ENCODE data around the gene TMEM258. TPM values are rescaled to one million over a fixed set of nuclear protein-coding genes. Genes with fewer than 3 reads are reported as not detected.

Gene TMEM258
- total RNA-seq, 2 experiments from 2014 or later: 154 to 163 TPM

DNA sequence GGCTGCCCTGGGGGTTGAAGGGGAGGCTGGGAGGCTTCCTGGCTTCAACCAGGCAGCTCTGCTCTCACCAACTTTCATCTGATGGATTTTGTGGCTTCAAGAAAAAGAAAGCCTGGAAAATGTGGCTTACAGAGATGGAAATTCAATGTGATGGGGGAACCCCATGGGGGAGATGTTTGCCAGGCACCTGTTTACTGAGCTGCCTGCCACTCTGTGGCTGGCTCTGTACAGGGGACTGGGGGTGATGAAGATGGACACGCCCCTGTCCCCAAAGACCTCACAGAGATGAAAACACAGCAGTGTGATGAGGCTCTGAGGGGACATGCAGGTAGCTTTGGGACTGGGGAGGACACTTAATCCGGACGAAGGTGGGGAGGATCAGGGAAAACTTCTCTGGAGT lies 10.1 kb downstream of the TMEM258 start:
- H3K27me3 Mint-ChIP-seq (ENCODE audit: low read depth): peaks cover 6% of the 10 kb centered on the region
- POLR2A ChIA-PET: interaction anchor here (1.1 to 1.5 kb wide), 2 partner anchors 10 to 33 kb away, joined by 4 to 7 read pairs; partner anchors contain the start of genes FEN1 and TMEM258
- CTCF ChIA-PET: interaction anchor here (1.1 to 1.4 kb wide), 2 partner anchors 15 to 29 kb away, joined by 3 to 4 read pairs; no protein-coding TSS in a partner anchor

DNA sequence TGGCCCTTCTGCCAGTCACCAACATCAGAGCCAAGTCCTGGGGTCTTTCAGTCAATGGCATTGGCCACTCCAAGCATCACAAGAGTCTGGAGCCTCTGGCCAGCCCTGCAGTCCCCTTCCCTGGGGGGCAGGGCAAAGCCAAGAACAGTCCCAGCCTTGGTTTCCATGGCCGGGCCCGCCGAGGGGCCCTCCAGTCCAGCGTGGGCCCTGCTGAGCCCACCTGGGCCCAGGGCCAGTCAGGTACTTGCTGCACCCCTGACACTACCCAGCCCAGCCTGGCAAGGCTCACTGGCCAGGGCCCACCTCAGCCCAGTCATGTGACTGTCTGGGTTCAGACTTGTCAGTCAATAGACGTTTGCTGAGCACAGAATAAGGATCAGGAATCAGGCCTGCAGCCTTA lies 10.8 kb downstream of the TMEM258 start:
- no peak overlapping the region for H3K27ac Mint-ChIP-seq
- H3K4me3 Mint-ChIP-seq: no peak overlapping the region
- no peak for ATAC-seq
- peaks cover 6% of the 10 kb centered on the region for H3K27me3 Mint-ChIP-seq (ENCODE audit: low read depth)
- H3K4me1 Mint-ChIP-seq (ENCODE audit: low read depth): peaks cover 11% of the 10 kb centered on the region
- POLR2A ChIA-PET: interaction anchor here (1.1 to 1.5 kb wide), 2 partner anchors 10 to 34 kb away, joined by 4 to 7 read pairs; partner anchors contain the start of genes FEN1 and TMEM258
- H3K36me3 Mint-ChIP-seq (ENCODE audit: low read depth): peaks cover 9% of the 10 kb centered on the region
- H3K9me3 Mint-ChIP-seq (ENCODE audit: insufficient read depth): no peaks in the 10 kb centered on the region
- no peak for DNase-seq
- CTCF ChIA-PET: interaction anchor here (1.4 to 1.8 kb wide), 2 partner anchors 28 to 48 kb away, joined by 3 to 4 read pairs; no protein-coding TSS in a partner anchor

More for the DNA sequence above, 10.1 kb downstream of the TMEM258 start:
- no peak overlapping the region for H3K4me3 Mint-ChIP-seq
- H3K4me1 Mint-ChIP-seq (ENCODE audit: low read depth): peaks cover 4% of the 10 kb centered on the region
- no peak for ATAC-seq
- H3K9me3 Mint-ChIP-seq (ENCODE audit: insufficient read depth): no peaks in the 10 kb centered on the region
- DNase-seq: no peak
- H3K36me3 Mint-ChIP-seq (ENCODE audit: low read depth): peaks cover 9% of the 10 kb centered on the region
- no peak overlapping the region for H3K27ac Mint-ChIP-seq

DNA sequence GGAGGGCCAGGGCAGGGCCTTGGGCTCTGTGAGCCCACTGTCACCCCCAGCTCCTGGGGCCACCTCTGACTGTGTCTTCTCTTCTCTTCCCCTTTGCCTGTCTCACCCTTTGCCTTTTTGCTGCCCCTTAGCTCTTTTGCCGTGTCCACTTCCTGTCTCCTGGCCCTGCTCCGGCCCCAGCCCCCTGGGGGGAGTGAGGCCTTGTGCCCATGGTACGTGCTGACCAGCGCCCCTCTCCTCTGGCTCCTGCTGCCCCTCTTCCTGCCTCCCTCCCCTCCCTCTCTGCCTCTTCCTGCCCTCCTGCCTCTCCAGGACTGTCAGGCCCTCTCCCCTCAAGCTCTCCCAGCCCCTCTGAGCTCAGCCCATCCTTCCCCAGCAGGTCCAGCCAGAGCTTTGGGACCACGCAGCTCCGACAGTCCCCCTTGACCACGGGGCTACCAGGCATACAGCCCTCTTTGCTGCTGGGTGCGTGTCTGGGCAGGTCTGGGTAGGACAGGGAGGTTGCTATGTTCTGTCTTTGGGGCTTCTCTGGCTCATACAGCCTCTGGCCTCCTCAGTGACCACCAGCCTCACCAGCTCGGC lies 11.7 kb downstream of the TMEM258 start:
- no peak for DNase-seq
- H3K4me1 Mint-ChIP-seq (ENCODE audit: low read depth): peaks cover 13% of the 10 kb centered on the region
- CTCF ChIA-PET: interaction anchor here (1.1 to 2.5 kb wide), 5 partner anchors 8 to 47 kb away, joined by 3 to 11 read pairs (median 4); no protein-coding TSS in a partner anchor
- POLR2A ChIA-PET: no interaction called here
- peaks cover 6% of the 10 kb centered on the region for H3K36me3 Mint-ChIP-seq (ENCODE audit: low read depth)
- no peak overlapping the region for H3K4me3 Mint-ChIP-seq
- ATAC-seq: no peak
- peaks cover 6% of the 10 kb centered on the region for H3K27me3 Mint-ChIP-seq (ENCODE audit: low read depth)
- no peaks in the 10 kb centered on the region for H3K9me3 Mint-ChIP-seq (ENCODE audit: insufficient read depth)
- H3K27ac Mint-ChIP-seq: peak overlapping the region; percentile 34

DNA sequence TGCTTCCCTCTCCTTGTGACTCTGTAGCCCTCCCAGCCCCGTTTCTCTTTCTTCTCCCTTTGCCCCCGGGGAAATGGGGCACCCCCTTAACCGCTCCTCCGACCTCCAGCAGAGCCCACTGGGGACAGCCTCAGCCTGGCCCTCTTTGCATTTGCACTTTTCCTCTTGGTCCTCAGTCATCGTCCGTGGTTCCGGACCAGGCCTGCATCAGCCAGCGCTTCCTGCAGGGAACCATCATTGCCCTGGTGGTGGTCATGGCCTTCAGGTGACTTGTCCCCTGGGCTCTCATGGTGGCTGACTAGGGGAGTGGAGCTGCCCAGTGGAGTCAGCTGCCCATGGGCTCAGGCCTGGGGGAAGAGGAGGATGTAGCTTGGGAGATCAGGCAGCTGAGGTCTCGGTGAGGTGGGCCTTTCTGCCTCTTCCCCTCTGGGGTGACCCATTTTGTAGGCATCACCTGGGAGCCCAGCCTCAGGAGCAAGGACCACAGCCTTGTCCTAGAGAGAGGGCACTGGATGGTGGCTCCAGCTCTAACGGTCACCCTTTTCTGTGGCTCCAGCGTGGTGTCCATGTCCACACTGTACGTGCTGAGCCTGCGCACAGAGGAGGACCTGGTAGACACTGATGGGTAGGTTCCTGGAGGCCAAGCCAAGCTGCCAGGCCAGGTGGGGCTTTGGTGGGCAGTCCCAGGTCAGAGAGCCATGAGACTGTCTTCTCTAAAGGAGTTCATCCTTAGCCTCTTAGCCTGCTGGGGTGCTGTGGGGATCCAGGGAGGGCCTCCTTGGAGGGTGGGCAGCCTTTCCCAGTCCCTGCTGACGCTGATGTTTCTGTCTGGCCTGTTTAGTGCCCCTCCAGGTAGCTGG lies 12.5 kb downstream of the TMEM258 start:
- Mint-ChIP-seq H3K9me3 (ENCODE audit: insufficient read depth) (no peaks in the 10 kb centered on the region), H3K4me1 (ENCODE audit: low read depth) (peaks cover 15% of the 10 kb centered on the region), H3K36me3 (ENCODE audit: low read depth) (peaks cover 2% of the 10 kb centered on the region), H3K27me3 (ENCODE audit: low read depth) (peaks cover 9% of the 10 kb centered on the region), H3K4me3 (no peak overlapping the region), H3K27ac (no peak overlapping the region)
- ATAC-seq (no peak), DNase-seq (no peak)
- CTCF ChIA-PET: interaction anchor here (1.1 to 2.5 kb wide), 6 partner anchors 9 to 47 kb away, joined by 3 to 11 read pairs (median 4); no protein-coding TSS in a partner anchor
- POLR2A ChIA-PET: interaction anchor here (0.7 kb wide), 2 partner anchors 13 to 35 kb away, joined by 3 read pairs; partner anchors contain the start of genes FEN1 and TMEM258

DNA sequence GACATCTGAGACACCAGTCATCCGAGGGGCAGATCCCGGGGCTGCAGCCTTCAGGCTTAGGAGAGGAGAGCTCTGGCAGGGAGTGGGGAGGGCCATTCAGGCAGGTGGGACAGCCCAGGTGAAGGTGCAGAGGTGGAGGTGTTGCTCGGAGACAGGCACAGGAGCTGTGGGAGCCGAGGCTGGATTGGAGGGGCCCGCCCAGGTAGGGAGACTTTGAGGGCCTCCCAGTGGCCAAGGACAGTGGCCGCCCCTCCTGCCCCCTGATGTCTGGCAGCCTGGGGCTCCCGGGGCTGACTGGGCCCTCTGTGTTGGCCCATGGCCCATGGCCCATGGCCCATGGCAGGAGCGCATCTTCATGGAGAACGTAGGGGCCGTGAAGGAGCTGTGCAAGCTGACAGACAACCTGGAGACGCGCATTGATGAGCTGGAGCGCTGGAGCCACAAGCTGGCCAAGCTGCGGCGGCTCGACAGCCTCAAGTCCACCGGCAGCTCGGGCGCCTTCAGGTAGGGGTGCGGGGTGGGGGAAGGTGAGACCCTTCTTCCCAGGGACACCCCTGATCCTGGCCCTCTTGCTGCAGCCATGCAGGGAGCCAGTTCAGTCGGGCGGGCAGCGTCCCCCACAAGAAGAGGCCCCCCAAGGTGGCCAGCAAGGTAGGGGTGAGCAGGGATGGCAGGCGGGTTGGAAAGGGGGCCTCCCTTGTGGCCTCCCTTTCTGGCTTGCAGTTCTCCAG lies 13.3 kb downstream of the TMEM258 start:
- Mint-ChIP-seq H3K27me3 (ENCODE audit: low read depth) (peaks cover 9% of the 10 kb centered on the region), H3K4me3 (no peak overlapping the region), H3K4me1 (ENCODE audit: low read depth) (peaks cover 15% of the 10 kb centered on the region), H3K27ac (no peak overlapping the region), H3K36me3 (ENCODE audit: low read depth) (no peaks in the 10 kb centered on the region), H3K9me3 (ENCODE audit: insufficient read depth) (no peaks in the 10 kb centered on the region)
- ATAC-seq (no peak), DNase-seq (no peak)
- ChIA-PET POLR2A (interaction anchor here (0.7 kb wide), 1 partner anchor 36 kb away, joined by 3 read pairs; no protein-coding TSS in a partner anchor), CTCF (interaction anchor here (1.3 to 2.5 kb wide), 2 partner anchors 12 to 32 kb away, joined by 4 to 11 read pairs; no protein-coding TSS in a partner anchor)

DNA sequence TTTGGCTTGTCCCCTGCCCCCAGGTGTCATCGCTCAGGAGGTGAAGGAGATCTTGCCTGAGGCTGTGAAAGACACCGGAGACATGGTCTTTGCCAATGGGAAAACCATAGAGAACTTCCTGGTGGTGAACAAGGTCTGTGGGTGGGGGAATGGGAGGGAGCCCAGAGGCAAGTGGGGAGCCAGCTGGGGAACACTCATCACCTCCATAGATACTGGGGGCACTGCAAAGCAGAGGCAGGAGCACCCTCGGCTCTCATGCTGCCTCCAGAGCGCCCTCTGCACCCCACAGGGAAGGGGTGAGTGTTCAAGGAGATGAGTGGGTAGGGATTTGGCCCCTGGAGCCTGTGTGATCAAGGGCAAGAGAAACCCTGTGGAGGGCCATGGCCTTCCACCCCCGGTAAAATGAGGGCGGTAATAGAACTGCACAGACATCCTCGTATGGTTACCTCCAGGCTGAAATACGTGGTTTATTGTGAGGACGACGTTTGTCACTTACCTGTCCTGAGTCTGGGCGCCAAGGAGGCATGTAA lies 14.0 kb downstream of the TMEM258 start:
- no peak for DNase-seq
- ChIA-PET CTCF (interaction anchor here (1.3 to 2.0 kb wide), 2 partner anchors 13 to 31 kb away, joined by 4 to 7 read pairs; partner anchors contain the start of genes FEN1 and TMEM258), POLR2A (interaction anchor here (1.0 kb wide), 1 partner anchor 13 kb away, joined by 3 read pairs; no protein-coding TSS in a partner anchor)
- no peak overlapping the region for H3K4me3 Mint-ChIP-seq
- H3K27me3 Mint-ChIP-seq (ENCODE audit: low read depth): peaks cover 9% of the 10 kb centered on the region
- H3K36me3 Mint-ChIP-seq (ENCODE audit: low read depth): no peaks in the 10 kb centered on the region
- H3K27ac Mint-ChIP-seq: no peak overlapping the region
- ATAC-seq: no peak
- H3K4me1 Mint-ChIP-seq (ENCODE audit: low read depth): peaks cover 15% of the 10 kb centered on the region
- H3K9me3 Mint-ChIP-seq (ENCODE audit: insufficient read depth): no peaks in the 10 kb centered on the region

DNA sequence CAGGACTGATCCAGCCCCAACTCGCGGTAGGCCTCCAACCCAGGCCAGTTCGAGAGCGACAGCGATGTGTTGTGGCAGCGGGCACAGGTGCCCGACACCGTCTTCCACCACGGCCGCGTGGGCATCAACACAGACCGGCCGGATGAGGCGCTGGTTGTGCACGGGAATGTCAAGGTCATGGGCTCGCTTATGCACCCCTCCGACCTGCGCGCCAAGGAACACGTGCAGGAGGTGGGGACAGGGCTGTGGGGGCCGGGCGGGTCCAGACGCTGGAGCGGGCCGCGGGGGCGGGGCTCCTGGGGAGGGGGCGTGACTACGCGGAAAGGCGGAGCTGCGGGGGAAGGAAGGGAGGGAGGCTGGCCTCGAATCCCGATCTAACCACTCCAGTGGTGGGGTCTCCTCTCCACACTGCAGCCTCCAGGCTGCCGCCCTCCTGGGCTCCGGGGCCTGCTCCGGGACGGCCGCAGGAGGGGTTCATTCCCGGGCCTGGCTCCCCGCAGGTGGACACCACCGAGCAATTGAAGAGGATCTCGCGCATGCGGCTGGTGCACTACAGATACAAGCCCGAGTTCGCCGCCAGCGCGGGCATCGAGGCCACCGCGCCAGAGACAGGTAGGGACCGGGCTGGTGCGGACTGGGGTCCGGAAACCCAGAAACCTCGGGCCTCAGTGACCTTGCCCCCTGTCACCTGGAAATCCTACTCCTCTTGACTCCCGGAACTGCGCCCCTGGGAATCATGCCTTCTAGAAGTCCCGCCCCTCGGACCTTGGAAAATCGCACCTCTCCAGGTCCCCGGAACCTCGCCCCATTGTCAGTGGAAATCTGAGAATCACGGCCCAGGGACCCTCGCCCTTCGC lies 14.9 kb downstream of the TMEM258 start:
- Mint-ChIP-seq H3K27me3 (ENCODE audit: low read depth) (peaks cover 9% of the 10 kb centered on the region), H3K27ac (no peak overlapping the region), H3K4me1 (ENCODE audit: low read depth) (peaks cover 24% of the 10 kb centered on the region), H3K36me3 (ENCODE audit: low read depth) (no peaks in the 10 kb centered on the region), H3K9me3 (ENCODE audit: insufficient read depth) (no peaks in the 10 kb centered on the region), H3K4me3 (peak overlapping the region; percentile 22)
- DNase-seq: peak; percentile 68
- peak; percentile 68 for ATAC-seq
- CTCF ChIA-PET: interaction anchor here (0.9 to 2.0 kb wide), 2 partner anchors 11 to 14 kb away, joined by 3 to 7 read pairs; partner anchors contain the start of genes FEN1 and TMEM258
- POLR2A ChIA-PET: interaction anchor here (0.6 to 1.0 kb wide), 2 partner anchors 14 to 977 kb away, joined by 3 read pairs; partner anchors contain the start of gene ZBTB3

DNA sequence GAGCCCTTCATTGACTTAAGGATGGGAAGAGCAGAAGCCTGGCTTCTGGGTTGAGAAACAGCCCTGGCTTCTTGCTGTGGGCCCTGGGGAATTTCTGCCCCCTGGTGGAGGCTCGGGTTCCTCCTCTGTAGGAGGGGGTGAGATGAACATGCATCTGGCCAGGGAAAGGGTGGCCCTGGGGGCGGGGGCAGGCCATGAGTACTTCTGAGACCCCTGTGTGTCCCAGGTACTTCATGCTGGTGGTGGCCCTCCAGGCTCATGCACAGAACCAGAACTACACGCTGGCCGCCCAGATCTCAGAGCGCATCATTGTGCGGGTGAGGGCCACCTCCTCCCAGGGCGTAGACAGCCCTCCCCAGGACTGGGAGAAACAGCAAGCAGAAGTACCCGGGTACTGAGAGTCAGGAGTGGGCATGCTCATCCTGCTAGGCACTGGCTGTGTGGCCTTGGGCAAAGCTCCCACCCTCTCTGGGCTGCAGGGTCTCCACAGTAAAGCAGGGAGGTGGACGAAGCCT lies 15.8 kb downstream of the TMEM258 start:
- ATAC-seq: peak; percentile 70
- ChIA-PET CTCF (interaction anchor here (0.9 to 2.0 kb wide), 3 partner anchors 12 to 28 kb away, joined by 3 to 9 read pairs (median 7); partner anchors contain the start of genes FEN1 and TMEM258), POLR2A (interaction anchor here (0.6 kb wide), 1 partner anchor 977 kb away, joined by 3 read pairs; the partner anchor contains the start of gene ZBTB3)
- no peaks in the 10 kb centered on the region for H3K36me3 Mint-ChIP-seq (ENCODE audit: low read depth)
- peak; percentile 82 for DNase-seq
- H3K27ac Mint-ChIP-seq: no peak overlapping the region
- H3K27me3 Mint-ChIP-seq (ENCODE audit: low read depth): peaks cover 9% of the 10 kb centered on the region
- H3K4me3 Mint-ChIP-seq: peak overlapping the region; percentile 31
- H3K9me3 Mint-ChIP-seq (ENCODE audit: insufficient read depth): no peaks in the 10 kb centered on the region
- H3K4me1 Mint-ChIP-seq (ENCODE audit: low read depth): peaks cover 25% of the 10 kb centered on the region

DNA sequence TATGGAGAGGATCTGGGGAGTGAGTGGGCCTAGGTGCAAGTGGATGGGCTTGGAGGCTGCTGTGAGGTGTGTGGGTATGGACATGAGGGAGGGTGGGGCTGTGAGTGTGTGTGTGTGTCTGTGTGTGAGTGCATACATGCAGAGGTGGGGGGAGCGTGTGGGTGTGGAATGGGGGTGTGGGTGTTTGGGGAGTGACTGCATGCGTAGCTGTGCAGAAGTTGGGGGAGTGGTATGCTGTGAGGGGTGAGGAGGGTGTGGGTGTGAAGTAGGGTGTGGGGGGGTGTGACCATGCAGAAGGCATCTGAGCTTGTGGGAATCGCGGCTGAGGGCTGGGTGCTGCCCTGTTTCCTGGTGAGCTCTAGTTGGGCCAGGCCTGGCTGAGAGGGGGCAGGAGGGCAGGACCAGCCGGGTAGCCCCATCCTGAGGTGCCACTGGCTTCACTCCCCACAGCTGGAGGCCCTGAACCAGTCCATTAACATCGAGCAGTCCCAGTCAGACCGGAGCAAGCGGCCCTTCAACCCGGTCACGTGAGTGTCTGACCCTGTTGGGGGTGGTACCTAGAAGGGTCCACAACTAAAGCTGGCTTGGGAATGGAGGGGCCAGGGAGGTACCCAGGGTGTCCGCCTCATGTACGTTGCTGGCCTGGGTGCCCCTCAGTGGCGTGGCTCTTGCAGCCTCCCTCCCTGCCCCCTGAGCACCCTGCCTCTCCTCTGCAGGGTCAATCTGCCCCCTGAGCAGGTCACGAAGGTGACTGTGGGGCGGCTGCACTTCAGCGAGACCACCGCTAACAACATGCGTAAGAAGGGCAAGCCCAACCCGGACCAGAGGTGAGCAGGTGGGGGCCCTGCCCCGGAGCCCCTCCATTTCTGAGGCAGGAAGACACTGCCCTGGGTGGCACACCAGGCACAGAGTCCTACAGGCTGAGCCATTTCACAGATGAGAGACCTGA lies 16.5 kb downstream of the TMEM258 start:
- Mint-ChIP-seq H3K9me3 (ENCODE audit: insufficient read depth) (no peaks in the 10 kb centered on the region), H3K27me3 (ENCODE audit: low read depth) (peaks cover 9% of the 10 kb centered on the region), H3K4me1 (ENCODE audit: low read depth) (peaks cover 29% of the 10 kb centered on the region), H3K36me3 (ENCODE audit: low read depth) (no peaks in the 10 kb centered on the region), H3K4me3 (no peak overlapping the region), H3K27ac (peak overlapping the region; percentile 55)
- ATAC-seq (no peak), DNase-seq (no peak)
- CTCF ChIA-PET: interaction anchor here (0.7 to 2.0 kb wide), 4 partner anchors 14 to 27 kb away, joined by 3 to 9 read pairs (median 4); no protein-coding TSS in a partner anchor
- POLR2A ChIA-PET: no interaction called here
